Measurements from ENCODE around the gene OR2T1.
"Not testable (repeated sequence)": the region's sequence is repeated elsewhere in the genome, so short reads cannot be mapped to it uniquely, and the experiment has no call there.

Gene OR2T1

DNA sequence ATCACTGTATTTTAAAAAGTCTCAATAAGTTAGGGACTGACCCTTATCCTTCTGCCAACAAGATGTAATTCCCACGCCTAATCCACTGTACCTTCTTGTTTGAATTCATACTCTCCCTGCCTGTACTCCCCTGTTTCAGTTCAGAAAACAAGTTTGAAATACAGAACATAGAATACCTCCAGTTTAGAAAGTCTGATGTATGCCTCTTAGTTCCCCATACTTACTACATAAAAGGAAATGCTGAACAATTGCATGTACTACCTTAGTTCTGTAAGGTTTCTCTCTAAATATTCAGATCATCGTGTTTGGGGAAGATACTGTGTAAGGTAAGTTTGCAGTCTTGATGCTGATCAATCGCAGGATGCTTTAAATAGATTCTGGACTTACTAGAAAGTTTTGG lies 33.5 kb downstream of the OR2T1 start:
- not testable (repeated sequence) for DNase-seq (ENCODE audit: low spot score)

GRCh38 chr1:248438668-248439067 lies 35.8 kb downstream of the OR2T1 start:
- not testable (repeated sequence) for DNase-seq (ENCODE audit: low spot score)

DNA sequence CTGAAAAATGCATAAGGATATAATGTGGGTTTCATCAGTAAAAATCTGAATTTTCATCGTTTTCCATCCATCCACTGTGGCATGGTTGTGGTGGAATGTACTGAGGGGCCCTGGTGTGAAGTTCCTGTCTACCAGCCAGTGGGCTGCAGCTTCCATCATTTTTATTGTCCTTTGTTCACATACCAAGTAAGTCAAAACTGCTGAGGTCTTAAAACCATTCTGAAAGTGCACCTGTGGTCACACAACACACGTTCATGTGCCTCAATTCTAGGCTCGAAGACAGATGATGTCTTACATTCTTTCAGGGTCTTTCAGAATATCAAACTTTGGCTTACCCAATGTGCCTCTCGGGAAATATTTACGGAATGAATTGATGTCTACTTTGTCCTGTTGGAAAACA lies 36.4 kb downstream of the OR2T1 start:
- DNase-seq (ENCODE audit: low spot score): not testable (repeated sequence)

GRCh38 chr1:248442500-248443277 lies 39.8 kb downstream of the OR2T1 start:
- not testable (repeated sequence) for DNase-seq (ENCODE audit: low spot score)

GRCh38 chr1:248444603-248445002 lies 41.8 kb downstream of the OR2T1 start:
- not testable (repeated sequence) for DNase-seq (ENCODE audit: low spot score)

DNA sequence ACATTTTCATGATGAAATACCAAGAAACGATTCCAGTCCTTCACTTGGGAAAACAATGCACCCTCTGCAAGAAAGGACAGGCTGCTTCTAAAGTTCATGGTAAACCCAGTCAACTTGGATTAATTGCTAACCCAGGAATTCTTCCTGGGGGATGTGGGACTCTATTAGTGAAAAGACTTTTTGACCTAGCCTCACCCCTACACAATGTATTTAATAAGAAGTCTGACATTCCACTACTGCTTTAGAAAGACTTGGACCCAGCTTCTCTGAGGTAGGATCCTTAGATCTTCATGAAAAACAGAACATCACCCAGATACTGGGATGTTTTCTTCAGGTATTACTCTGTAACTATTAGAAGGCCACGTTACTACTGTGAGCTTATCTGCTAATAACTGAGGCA lies 42.6 kb downstream of the OR2T1 start, which contains the start of gene OR2T2:
Gene OR2T2 (plus strand): TSS at position 239 of the 400 bp plus-strand sequence. CDS start 7,161 bp downstream, outside the sequence.
- not testable (repeated sequence) for DNase-seq (ENCODE audit: low spot score)

DNA sequence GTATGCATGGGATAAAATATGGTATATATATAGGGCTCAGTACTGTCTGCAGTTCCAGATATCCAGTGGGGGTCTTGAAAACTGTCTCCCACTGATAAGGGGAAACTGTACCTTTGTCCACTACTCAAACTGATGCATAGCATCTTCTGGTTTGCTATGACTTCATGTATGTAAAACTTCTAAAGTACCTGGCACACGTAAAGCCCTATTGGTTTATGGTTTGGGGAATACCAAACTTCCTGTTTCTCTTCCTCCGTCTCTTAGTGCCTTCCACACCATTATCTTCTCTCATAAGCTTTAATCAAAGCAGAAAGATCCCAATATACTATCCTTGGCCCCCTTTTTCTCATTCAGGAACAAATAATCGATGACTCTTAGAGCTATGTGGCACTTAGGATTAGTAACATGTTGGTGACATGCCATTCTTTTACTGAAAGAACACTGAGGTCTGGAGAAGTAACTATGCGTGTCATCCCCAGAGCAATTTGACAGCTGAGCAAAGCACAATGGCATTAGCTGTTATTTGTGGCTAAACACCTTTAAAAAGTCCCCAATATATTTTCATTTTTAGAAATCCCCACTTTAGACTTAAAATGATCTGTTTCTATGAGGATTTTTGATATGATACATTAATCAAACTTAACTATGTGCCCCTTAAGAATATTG lies 45.7 kb downstream of the OR2T1 start:
- DNase-seq (ENCODE audit: low spot score): not testable (repeated sequence)

DNA sequence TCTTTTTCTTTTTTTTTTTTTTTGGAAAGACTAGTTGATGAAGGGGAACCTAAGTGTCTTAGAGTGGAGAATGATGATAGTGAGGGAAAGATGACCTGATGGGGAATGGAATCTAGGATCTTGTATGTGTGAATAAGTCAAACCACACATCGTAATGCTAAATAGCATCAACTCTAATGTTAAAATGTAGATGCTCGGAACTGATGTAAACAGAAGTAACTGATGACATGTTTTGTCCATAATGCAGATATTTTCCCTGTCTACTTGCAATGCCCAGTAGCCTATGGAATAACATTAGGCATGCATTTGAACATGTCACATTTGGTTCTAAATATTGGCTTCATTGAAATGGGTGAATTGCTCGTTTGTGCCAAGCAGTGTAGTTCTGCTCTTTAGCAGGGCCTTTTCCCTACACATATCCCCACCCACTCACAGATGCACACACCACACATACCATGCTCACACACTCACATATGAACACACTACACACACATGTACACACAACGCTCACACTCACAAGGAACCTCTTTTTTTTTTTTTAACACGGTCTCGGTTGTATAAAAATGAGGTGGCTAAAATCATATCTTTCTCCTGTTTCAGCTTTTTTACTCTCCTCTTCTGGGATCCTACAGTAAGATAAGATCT lies 47.1 kb downstream of the OR2T1 start:
- not testable (repeated sequence) for DNase-seq (ENCODE audit: low spot score)

GRCh38 chr1:248450466-248451145 lies 47.8 kb downstream of the OR2T1 start:
- not testable (repeated sequence) for DNase-seq (ENCODE audit: low spot score)

DNA sequence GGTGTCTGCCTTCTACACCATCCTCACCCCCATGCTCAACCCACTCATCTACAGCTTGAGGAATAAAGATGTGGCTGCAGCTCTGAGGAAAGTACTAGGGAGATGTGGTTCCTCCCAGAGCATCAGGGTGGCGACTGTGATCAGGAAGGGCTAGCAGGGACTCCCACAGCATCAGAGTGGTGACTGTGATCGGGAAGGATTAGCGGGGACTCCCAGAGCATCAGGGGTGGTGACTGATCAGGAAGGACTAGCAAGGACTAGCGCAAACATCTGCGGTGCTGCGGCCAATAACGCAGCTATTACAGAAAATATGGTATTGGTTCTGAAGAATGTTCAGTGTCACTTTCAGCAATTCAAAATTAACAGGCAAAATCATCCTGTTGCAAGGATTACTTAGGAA lies 50.8 kb downstream of the OR2T1 start:
- not testable (repeated sequence) for DNase-seq (ENCODE audit: low spot score)

- DNase-seq (ENCODE audit: low spot score): not testable (repeated sequence)
Observed at GRCh38 chr1:248455045-248455444, 52.2 kb downstream of the OR2T1 start.

- DNase-seq (ENCODE audit: low spot score): not testable (repeated sequence)
Observed at GRCh38 chr1:248456635-248457034, 53.8 kb downstream of the OR2T1 start.

Data from activated CD4-positive, alpha-beta T cell treated with anti-CD3 and anti-CD28 coated beads, Interleukin-2, Interleukin-4, amounts not matched to agents 100 ng/mL and 50 ng/mL, durations not matched to agents 16 hours and 8 hours (primary cell).